Stimulated activated naive CD4-positive, alpha-beta T cell treated with Interleukin-2 at 50 U/mL for 16 hours (primary cell): Measurements from ENCODE around the gene HMOX2.

Experiments
- DNase-seq: peaks from one replicate; lab custom pipeline; 2025; lab: John Stamatoyannopoulos, UW

Gene HMOX2

DNA sequence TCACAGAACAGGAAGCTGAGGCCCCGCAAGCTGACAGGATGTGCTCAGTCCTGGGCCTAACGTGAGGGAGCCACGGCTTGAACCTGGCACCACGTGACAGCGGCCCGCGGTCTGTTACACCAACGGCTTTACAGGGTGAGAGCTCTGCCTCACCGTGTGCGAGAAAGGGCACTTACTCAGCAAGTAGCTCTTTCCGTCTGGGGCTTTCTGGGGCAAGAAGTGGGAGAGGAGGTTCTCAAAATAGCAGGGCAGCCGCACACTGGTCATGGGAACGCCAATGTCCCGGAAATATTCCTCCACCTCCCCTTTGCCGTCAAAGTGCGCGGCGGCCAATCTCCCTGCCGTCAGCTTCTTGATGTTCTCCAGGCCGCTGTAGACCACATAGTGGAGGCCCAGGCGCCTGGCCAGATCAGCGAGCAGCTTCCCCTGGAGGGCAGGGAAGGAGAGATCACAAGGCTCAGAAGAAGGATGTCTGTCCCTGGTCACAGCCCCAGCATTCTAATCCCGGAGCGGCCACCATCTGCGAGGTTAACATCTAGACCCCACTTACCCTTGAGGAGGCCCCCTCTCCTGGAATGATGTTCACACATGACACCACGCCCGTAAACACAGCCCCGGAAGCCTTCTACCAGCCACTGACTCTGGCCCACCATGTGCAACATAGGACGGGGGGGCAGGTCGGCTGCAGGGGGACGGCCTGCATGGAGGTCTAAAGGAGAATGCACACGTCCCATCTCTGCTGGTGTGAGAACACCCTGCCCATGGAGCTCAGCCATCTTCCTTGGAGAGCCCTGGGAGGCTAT is 10.0 kb upstream of the HMOX2 start:
- DNase-seq, result peak; percentile 69

- DNase-seq, result no peak
Observed at GRCh38 chr16:4467916-4468315, 8.3 kb upstream of the HMOX2 start.

DNA sequence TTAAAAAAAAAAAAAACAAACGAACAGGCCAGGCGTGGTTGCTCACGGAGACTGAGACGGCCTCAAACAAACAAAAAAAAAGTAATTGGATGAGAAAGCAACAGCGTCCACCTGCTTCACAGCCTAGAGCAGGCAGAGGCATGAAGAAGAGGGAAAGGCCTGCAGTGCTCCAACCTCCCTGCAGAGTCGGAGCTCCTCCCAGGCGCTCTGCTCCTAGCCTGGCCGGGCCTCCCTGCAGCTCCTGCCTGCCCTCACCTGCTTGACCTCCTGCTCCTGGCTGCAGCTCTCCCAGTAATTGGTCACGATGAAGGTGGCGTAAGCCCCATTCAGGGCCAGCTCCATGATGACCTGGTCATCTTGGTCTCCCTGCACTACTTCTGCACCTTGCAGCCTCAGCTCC is 7.2 kb upstream of the HMOX2 start:
- no peak for DNase-seq

DNA sequence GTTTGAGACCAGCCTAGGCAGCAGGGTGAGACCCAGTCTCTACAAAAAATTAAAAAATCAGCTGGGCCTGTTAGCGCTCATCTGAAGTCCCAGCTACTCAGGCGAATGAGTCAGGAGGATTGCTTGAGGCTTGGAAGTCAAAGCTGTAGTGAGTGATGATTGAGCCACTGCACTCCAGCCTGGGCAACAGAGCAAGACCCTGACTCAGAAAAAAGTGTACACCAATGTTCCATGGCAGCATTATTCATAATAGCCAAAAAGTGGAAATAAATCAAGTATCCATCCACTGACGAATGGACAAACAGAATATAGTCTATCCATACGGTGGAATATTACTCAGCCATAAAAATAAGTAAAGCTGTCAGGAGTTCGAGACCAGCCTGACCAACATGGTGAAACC is 4.3 kb upstream of the HMOX2 start:
- DNase-seq, result no peak

- DNase-seq, result no peak
Observed at GRCh38 chr16:4472880-4473279, 3.3 kb upstream of the HMOX2 start.

GRCh38 chr16:4474192-4474961 is 1.8 kb upstream of the HMOX2 start, which contains the start of gene NMRAL1:
Gene NMRAL1, minus strand, starts transcription at chr16:4474625. Its CDS starts 493 bp downstream, at chr16:4474132.
- DNase-seq, result peak; percentile 77

DNA sequence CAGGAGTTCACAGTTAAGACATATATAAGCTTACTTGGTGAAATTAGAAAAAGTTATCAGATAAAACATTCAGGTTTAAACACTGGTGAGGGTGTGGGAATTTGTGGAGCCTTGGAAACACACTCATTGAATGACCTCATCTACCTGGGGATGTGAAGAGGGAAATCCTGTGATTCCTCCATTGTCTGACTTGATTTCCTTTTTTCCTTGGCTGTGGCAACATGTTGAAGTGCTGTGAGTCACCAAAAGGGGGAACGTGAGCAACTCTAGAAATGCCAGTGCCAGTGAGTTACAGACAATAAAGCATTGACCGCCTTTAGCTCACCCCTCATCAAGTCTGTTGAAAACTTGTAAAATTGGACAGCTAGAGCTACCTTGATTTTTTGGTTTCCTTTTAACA is 1.8 kb downstream of the HMOX2 start:
- DNase-seq, result no peak

DNA sequence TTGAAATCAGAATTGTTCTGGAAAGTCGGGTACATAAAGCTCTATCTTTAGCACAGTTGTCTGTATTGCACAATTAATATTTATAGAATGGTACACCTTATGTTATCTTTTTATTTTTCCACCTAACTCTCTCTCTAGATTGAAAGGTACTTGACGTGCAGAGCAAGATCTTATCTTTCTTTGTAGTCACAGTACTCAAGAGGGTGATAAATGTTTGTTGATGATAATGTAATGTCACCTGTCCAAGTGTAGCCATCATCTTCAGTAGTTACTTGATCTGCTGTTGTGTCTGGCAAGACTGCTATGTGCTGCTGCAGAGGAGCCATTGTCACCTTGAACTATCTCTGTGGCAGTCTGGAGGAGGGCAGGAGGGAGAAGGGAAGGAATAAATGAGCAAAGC is 5.3 kb downstream of the HMOX2 start:
- no peak for DNase-seq

DNA sequence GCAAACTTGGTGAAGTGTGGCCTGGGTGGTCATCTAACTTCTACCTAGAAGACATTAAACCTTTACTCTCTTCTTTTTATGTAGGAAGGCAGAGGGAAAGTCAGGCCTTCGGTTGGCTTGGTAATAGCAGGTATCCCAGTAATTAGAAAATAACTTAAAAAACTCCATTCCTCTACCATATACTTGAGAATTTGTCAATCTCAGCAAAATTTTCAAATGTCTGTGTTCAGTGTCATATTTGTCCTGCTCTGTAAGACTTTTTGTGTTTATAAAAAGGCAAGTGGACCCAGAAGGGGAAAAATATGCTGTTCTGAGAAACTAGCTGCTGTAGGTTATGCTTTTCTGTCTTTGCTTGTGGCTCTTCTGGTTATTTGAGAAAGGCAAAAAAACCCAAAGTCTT is 5.8 kb downstream of the HMOX2 start:
- no peak for DNase-seq

DNA sequence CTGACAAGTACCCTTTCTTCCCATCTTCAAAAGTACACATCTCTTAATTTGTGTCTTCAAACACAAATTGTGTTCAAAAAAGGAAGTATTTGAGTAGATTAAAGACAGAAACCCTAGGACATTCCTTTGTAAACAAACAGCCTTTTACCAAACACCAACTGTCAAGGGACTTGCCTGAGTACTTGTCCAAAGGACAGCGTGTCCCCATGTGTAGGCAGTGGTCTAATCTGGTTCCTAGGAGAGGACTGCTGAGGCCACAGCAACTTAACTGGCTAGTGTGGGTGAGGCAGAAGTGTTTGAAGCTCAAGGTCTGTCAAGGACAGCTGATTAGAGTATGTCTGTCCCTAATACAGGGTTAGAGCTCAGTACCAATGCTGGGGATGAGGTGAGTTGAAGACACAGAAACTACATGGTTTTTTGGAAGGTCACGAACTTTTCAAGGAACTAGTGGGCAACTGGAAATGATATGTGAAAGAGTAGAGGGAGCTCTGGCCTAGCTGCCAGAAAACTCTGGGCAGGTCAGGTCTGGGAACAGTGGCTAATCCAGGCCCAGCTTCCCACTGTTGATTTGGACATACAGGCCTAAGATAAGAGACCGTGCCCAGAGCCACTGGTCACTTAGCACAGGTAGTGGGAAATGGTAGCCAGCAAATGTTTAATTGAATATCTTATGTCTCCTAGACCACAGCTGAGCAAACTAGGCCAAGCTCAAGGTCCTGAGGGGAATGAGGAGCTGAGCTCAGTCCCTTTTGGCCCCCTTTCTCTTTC is 10.1 kb downstream of the HMOX2 start:
- no peak for DNase-seq

DNA sequence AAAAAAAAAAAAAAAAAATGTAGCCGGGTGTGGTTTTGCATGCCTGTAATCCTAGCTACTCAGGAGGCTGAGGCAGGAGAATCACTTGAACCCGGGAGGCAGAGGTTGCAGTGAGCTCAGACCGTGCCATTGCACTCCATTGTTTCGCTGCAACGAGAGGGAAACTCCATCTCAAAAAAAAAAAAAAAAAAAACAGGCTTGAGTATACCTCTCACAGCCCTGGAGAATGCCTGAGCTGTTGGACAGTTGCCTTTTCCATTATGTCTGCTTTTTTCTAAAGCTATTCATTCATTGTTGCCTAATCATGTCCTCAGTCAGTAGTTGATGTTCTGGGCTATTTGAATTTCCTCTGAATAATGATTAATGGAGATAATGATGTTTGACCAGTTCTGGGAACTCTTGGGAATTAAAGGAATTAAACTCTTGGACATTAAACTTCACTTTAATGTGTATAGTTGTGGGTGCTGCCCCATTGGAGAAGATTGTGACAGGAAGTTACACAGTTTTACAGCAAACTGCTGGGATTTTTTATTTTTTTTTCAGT is 11.8 kb downstream of the HMOX2 start:
- DNase-seq, result no peak

GRCh38 chr16:4488499-4488967 is 12.3 kb downstream of the HMOX2 start:
- DNase-seq, result no peak

- DNase-seq, result no peak
Observed at GRCh38 chr16:4489030-4489429, 12.8 kb downstream of the HMOX2 start.

DNA sequence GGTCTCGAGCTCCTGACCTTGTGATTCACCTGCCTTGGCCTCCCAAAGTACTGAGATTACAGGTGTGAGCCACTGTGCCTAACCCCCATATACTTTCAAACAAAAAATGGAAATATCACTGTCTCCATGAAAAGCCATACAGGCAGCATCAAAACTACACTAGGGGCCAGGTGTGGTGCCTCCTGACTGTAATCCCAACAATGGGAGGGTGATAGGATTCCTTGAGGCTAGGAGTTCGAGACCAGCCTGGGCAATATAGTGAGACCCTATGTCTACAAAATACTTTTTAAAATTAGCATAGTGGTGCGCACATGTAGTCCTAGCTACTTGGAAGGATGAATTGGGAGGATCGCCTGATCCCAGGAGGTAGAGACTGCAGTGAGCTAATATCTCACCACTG is 15.7 kb downstream of the HMOX2 start:
- no peak for DNase-seq

DNA sequence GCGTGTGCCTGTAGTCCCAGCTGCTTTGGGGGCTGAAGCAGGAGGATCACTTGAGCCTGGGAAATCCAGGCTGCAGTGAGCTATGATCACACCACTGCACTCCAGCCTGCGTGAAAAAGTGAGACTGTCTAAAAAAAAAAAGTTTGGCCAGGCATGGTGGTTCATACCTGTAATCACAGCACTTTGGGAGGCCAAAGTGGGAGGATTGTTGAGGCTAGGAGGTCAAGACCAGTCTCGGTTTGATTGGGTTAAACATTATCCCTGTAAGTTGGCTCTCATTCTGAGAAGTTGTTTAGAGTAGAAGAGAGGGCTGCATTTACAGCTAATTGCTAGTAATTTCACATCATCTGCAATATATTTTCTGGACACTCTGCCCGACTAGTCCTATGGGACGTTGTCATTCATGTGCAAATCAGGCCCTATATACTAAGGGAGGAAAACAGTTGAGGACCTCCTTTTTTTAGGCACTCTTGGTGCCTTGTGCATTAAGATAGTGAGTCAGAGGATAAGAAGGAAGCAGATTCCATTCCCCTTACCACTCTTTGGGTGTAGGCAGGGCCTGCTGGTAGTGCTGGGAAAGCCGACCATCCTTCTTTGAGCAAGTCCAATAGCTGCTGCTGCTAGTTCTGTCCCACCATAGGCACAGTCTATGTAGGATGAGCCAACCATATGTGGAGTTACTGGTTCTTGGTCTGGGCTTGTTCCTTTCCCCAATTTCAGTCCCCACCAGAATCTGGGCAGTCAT is 18.7 kb downstream of the HMOX2 start:
- DNase-seq, result no peak

GRCh38 chr16:4495766-4496165 is 19.6 kb downstream of the HMOX2 start:
- no peak for DNase-seq

DNA sequence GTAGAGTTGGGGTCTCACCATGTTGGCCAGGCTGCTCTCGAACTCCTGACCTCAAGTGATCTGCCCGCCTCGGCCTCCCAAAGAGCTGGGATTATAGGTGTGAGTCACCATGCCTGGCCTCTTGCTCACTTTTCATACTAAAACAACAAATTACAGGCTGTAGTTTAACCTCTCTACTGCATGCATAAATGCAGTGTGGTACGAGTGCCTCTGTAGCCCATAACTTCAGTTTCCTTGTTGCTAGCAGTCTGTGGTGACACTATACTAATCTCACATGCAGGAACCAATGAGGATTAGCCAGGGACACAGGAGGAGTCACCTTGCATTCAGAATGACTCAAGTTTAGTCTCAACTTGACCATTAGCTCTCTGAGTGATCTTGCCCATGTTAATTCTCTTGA is 20.1 kb downstream of the HMOX2 start:
- no peak for DNase-seq

GRCh38 chr16:4498546-4499195 is 22.5 kb downstream of the HMOX2 start:
- DNase-seq, result no peak

GRCh38 chr16:4499196-4499555 is 23.0 kb downstream of the HMOX2 start:
- DNase-seq, result no peak

DNA sequence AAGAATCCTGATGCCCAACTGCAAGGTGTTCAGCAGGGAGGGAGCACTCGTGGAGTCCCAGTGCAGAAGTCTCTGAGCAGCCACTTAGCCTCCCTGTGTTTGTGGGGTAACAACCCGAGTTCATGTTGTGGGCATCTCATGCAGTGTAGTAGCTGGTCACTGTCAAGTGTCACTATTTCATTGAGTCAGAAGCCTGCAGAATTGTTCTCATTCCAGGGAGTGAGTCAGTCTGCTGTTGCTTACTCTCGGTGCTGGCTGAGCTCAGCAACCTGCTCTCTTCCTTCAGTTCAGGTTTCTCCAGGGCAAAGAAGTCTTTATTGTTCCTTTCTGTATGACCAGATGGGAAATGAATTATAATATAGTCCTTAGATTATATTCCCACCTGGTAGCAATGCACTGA is 24.1 kb downstream of the HMOX2 start:
- DNase-seq, result no peak

GRCh38 chr16:4501071-4501478 is 24.9 kb downstream of the HMOX2 start:
- DNase-seq, result no peak
